ENCODE data around the gene IGFBP4.

GRCh38 chr17:40460604-40460967 is 17.3 kb downstream of the IGFBP4 start:
- TF ChIP-seq, protein P1, sequence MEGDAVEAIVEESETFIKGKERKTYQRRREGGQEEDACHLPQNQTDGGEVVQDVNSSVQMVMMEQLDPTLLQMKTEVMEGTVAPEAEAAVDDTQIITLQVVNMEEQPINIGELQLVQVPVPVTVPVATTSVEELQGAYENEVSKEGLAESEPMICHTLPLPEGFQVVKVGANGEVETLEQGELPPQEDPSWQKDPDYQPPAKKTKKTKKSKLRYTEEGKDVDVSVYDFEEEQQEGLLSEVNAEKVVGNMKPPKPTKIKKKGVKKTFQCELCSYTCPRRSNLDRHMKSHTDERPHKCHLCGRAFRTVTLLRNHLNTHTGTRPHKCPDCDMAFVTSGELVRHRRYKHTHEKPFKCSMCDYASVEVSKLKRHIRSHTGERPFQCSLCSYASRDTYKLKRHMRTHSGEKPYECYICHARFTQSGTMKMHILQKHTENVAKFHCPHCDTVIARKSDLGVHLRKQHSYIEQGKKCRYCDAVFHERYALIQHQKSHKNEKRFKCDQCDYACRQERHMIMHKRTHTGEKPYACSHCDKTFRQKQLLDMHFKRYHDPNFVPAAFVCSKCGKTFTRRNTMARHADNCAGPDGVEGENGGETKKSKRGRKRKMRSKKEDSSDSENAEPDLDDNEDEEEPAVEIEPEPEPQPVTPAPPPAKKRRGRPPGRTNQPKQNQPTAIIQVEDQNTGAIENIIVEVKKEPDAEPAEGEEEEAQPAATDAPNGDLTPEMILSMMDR (IDR thresholded peaks at IDR 0.05): no peak
- no peak for TF ChIP-seq EZH2 (IDR thresholded peaks at IDR 0.05; ENCODE audit: borderline replicate concordance, insufficient read depth, low read depth, low read length, poor library complexity, severe bottlenecking)
